ENCODE measurements around the gene CBY3.
"Not testable (repeated sequence)": the region's sequence is repeated elsewhere in the genome, so short reads cannot be mapped to it uniquely, and the experiment has no call there.

The CBY3 gene

GRCh38 chr5:179661647-179662046, 19.2 kb downstream of the CBY3 start:
- DNase-seq = not testable (repeated sequence)

GRCh38 chr5:179658179-179658856, 22.5 kb downstream of the CBY3 start:
- not testable (repeated sequence) for DNase-seq

GRCh38 chr5:179657302-179658178, 23.3 kb downstream of the CBY3 start:
- DNase-seq = not testable (repeated sequence)

- DNase-seq = not testable (repeated sequence)
Observed at GRCh38 chr5:179653135-179653534, 27.7 kb downstream of the CBY3 start.

GRCh38 chr5:179650245-179650644, 30.6 kb downstream of the CBY3 start:
- not testable (repeated sequence) for DNase-seq

- not testable (repeated sequence) for DNase-seq
Observed at GRCh38 chr5:179649166-179649703, 31.6 kb downstream of the CBY3 start.

GRCh38 chr5:179648410-179648809, 32.4 kb downstream of the CBY3 start:
- no peak for DNase-seq

GRCh38 chr5:179644766-179645165, 36.1 kb downstream of the CBY3 start:
- not testable (repeated sequence) for DNase-seq

- DNase-seq = not testable (repeated sequence)
Observed at GRCh38 chr5:179643141-179643920, 37.5 kb downstream of the CBY3 start.

- DNase-seq = not testable (repeated sequence)
Observed at GRCh38 chr5:179642626-179643025, 38.2 kb downstream of the CBY3 start.

- DNase-seq = not testable (repeated sequence)
Observed at GRCh38 chr5:179641745-179642144, 39.1 kb downstream of the CBY3 start.

GRCh38 chr5:179639296-179639695, 41.5 kb downstream of the CBY3 start:
- not testable (repeated sequence) for DNase-seq

GRCh38 chr5:179634370-179635172, 46.3 kb downstream of the CBY3 start:
- not testable (repeated sequence) for DNase-seq

GRCh38 chr5:179633501-179634369, 47.1 kb downstream of the CBY3 start:
- not testable (repeated sequence) for DNase-seq

All from activated CD4-positive, alpha-beta T cell treated with anti-CD3 and anti-CD28 coated beads, Interleukin-2, amount 50 U/mL, for 1 hour (primary cell).